ENCODE results near the gene PIGM. TPM values are rescaled to one million over a fixed set of nuclear protein-coding genes. Genes with fewer than 3 reads are reported as not detected.

The PIGM gene
- total RNA-seq, 1 donor from 2014 or later, result 7.7 TPM

DNA sequence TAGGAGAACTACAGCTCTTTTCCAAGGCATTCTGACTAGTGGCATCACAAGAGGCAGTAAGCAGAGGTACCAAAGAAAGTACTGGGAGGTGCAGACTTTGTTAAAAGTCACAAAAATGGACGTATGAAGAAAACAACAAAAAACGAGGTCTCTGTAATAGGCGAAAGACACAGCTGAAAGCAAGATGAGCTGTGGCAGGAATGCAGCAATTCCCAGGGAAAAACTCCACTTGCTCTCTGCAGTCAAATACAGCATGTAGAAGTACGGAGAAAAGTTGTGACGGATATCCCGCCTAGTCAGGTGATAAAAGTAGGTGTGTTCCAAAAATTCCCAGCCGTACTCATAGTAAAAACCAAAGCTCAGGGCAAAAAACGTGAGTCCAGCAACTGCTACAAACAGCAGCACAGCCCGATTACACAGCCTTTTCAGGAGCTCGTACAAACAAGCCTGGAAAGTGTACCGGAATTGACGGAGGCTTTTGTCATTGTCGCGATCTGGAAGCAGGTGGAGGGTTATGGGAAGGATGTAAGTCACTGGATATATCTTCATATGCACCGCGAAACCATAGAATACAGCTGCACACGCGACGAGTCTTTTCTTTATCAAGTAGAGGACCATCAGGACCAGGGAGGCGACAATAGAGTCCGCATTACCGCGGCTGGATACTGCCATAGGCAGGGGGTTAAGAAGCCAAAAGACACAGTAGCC lies 979 bp downstream of the PIGM start:
- Mint-ChIP-seq H3K9me3 (ENCODE audit: unreplicated experiment) (no peaks in the 10 kb centered on the region), H3K27ac (ENCODE audit: unreplicated experiment) (peak overlapping the region; percentile 32), H3K36me3 (ENCODE audit: unreplicated experiment) (peaks cover 5% of the 10 kb centered on the region), H3K4me3 (ENCODE audit: unreplicated experiment) (peak overlapping the region; percentile 99), H3K4me1 (ENCODE audit: unreplicated experiment) (peaks cover 17% of the 10 kb centered on the region), H3K27me3 (ENCODE audit: unreplicated experiment) (peaks cover 20% of the 10 kb centered on the region)
- TF ChIP-seq, protein P1, sequence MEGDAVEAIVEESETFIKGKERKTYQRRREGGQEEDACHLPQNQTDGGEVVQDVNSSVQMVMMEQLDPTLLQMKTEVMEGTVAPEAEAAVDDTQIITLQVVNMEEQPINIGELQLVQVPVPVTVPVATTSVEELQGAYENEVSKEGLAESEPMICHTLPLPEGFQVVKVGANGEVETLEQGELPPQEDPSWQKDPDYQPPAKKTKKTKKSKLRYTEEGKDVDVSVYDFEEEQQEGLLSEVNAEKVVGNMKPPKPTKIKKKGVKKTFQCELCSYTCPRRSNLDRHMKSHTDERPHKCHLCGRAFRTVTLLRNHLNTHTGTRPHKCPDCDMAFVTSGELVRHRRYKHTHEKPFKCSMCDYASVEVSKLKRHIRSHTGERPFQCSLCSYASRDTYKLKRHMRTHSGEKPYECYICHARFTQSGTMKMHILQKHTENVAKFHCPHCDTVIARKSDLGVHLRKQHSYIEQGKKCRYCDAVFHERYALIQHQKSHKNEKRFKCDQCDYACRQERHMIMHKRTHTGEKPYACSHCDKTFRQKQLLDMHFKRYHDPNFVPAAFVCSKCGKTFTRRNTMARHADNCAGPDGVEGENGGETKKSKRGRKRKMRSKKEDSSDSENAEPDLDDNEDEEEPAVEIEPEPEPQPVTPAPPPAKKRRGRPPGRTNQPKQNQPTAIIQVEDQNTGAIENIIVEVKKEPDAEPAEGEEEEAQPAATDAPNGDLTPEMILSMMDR (IDR thresholded peaks at IDR 0.05), result no peak
- peak; percentile 78 for DNase-seq (ENCODE audit: extremely low spot score, unreplicated experiment)

DNA sequence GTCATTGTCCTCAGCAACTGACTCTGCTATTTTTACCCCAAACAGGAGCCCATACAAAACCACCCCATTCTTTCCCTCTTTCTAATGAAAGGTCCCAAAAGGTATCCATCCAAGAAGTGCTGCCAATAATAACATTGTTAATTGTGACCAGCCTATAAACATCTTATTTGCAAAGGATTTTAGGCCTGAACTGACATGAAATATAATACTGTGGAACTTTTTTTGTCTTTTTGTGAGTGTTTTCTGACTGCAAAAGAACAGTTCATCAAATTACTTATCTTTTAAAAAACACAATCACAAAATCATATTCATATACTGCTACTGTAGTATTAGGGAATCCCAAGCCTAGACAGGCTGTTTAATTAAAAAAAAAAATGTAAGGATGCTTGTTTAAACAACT lies 3.4 kb downstream of the PIGM start:
- Mint-ChIP-seq H3K36me3 (ENCODE audit: unreplicated experiment) (peaks cover 5% of the 10 kb centered on the region), H3K4me1 (ENCODE audit: unreplicated experiment) (peaks cover 17% of the 10 kb centered on the region), H3K27ac (ENCODE audit: unreplicated experiment) (no peak overlapping the region), H3K4me3 (ENCODE audit: unreplicated experiment) (no peak overlapping the region), H3K27me3 (ENCODE audit: unreplicated experiment) (peaks cover 6% of the 10 kb centered on the region), H3K9me3 (ENCODE audit: unreplicated experiment) (no peaks in the 10 kb centered on the region)
- no peak for DNase-seq (ENCODE audit: extremely low spot score, unreplicated experiment)
- TF ChIP-seq, protein P1 (IDR thresholded peaks at IDR 0.05), result no peak

DNA sequence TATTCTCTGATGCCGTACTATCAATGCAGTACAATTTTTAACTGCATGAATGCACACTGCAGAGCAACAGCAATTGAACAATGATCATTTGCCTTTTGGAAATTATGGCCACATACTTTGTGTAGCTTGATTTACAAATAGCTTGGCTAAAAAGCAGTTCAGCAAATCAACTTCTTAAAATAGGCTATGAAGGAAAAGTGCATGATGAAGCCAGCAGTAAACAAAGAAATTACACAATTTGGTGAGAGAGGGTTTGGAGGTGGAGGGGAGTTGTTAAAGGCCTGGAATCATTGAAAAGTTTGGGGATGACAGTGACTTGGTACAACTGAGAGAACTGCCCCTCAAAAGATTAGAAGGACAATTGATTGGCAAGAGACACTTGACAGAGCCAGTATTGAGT lies 6.5 kb downstream of the PIGM start:
- peaks cover 5% of the 10 kb centered on the region for H3K36me3 Mint-ChIP-seq (ENCODE audit: unreplicated experiment)
- TF ChIP-seq, protein P1 (IDR thresholded peaks at IDR 0.05), result no peak
- H3K27ac Mint-ChIP-seq (ENCODE audit: unreplicated experiment), result no peak overlapping the region
- H3K4me3 Mint-ChIP-seq (ENCODE audit: unreplicated experiment), result no peak overlapping the region
- no peaks in the 10 kb centered on the region for H3K9me3 Mint-ChIP-seq (ENCODE audit: unreplicated experiment)
- DNase-seq (ENCODE audit: extremely low spot score, unreplicated experiment), result no peak
- peaks cover under 1% of the 10 kb centered on the region for H3K4me1 Mint-ChIP-seq (ENCODE audit: unreplicated experiment)
- H3K27me3 Mint-ChIP-seq (ENCODE audit: unreplicated experiment), result peaks cover 18% of the 10 kb centered on the region

DNA sequence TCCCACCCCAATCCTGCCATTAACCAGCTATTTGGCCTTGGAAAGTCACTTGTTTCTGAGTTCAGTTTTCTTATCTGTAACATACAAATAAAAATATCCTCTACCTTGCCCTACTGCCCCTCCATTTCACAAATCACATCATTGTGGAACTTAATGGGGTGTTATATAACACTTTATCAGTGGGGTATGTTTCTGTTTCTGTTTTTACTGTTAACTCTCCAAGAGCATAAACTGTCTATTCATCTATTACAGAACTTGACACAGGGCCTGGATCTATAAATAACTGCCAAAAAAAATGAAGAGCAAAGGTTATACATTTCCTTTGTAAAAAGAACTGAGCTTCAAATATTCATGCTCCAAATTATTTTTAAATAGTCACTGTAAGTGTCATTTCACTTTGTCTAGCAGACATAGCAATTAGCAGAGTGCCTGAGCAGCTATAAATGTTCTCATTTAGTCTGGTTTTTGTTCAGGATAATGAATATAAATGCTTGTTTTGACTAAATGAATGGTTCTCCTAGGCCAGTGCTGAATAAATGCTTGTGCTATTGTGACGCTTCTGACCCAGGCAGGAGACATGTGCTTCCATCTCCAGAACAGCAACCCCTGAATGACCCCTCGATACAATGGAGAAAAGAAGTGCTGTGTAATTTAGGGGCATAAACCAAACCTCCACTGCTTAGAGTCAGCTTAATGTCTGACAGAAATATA lies 7.4 kb downstream of the PIGM start:
- peaks cover 18% of the 10 kb centered on the region for H3K27me3 Mint-ChIP-seq (ENCODE audit: unreplicated experiment)
- peaks cover 5% of the 10 kb centered on the region for H3K36me3 Mint-ChIP-seq (ENCODE audit: unreplicated experiment)
- TF ChIP-seq, protein P1 (IDR thresholded peaks at IDR 0.05), result no peak
- DNase-seq (ENCODE audit: extremely low spot score, unreplicated experiment), result no peak
- H3K27ac Mint-ChIP-seq (ENCODE audit: unreplicated experiment), result no peak overlapping the region
- H3K4me1 Mint-ChIP-seq (ENCODE audit: unreplicated experiment), result no peaks in the 10 kb centered on the region
- no peaks in the 10 kb centered on the region for H3K9me3 Mint-ChIP-seq (ENCODE audit: unreplicated experiment)
- H3K4me3 Mint-ChIP-seq (ENCODE audit: unreplicated experiment), result no peak overlapping the region
